Ramos (cell line): ENCODE data around the gene OR6B2.

Experiments
- in situ Hi-C: fragments of 300-500 bp; cut with MboI; formaldehyde crosslinking; loops from one replicate; pipeline ENCODE4 v1.14.3; 2022; ENCODE audit warnings: low sequenced_read_pairs; ENCODE audit not compliant: unreplicated experiment

OR6B2 gene

GRCh38 chr2:239984421-239985194, 45.6 kb downstream of the OR6B2 start:
- in situ Hi-C loops = no loop called here

GRCh38 chr2:239983004-239983778, 47.0 kb downstream of the OR6B2 start:
- in situ Hi-C loops = no loop called here
